K562 (cell line): ENCODE data around the gene ASB7.

ENCODE experiments used
- CTBP1 ChIP-seq: fragments of 450-650 bp; IDR thresholded peaks from 2 replicates; pipeline ENCODE4 v1.6.1; 2016; ENCODE audit warnings: borderline replicate concordance
- CTCF ChIP-seq, 3 experiments: IDR thresholded peaks in 2 of 3; conservative IDR thresholded peaks in 1 of 3; 2 replicates each; pipeline ENCODE4 v1.5.1; 2011 to 2012; ENCODE audit warnings: low read length in 3 of 3, mild to moderate bottlenecking in 3 of 3, control low read depth in 2 of 3, improper control_type of control experiment in 1 of 3, inconsistent platforms in 1 of 3, low read depth in 1 of 3, mixed read lengths in 1 of 3, moderate library complexity in 1 of 3; ENCODE audit not compliant: insufficient read depth in 2 of 3
- E2F8 ChIP-seq: fragments of 450-650 bp; IDR thresholded peaks from 2 replicates; pipeline ENCODE4 v1.7.1; 2018; ENCODE audit warnings: mild to moderate bottlenecking, low read depth; ENCODE audit not compliant: partially characterized antibody
- FOS ChIP-seq: IDR thresholded peaks from 3 replicates; pipeline ENCODE4 v1.6.1; 2011; ENCODE audit not compliant: insufficient read length; ENCODE audit errors: extremely low read depth
- HCFC1 ChIP-seq: IDR thresholded peaks from 2 replicates; pipeline ENCODE4 v1.6.1; 2012; ENCODE audit warnings: low read depth, low read length, improper control_type of control experiment
- KDM1A ChIP-seq, 2 experiments: fragments of 450-650 bp; IDR thresholded peaks; 2 replicates each; pipeline ENCODE4 v1.6.1; 2016; ENCODE audit warnings: mild to moderate bottlenecking in 2 of 2
- POLR2AphosphoS2 ChIP-seq: IDR thresholded peaks from 2 replicates; pipeline ENCODE4 v1.6.1; 2012; ENCODE audit warnings: low read length, improper control_type of control experiment
- TEAD2 ChIP-seq: fragments of 450-650 bp; IDR thresholded peaks from 2 replicates; pipeline ENCODE4 v1.6.1; 2016; ENCODE audit warnings: missing genetic modification characterization, control low read depth, missing compliant biosample characterization
- ZNF174 ChIP-seq: fragments of 250-450 bp; sonication (Bioruptor Pico); IDR thresholded peaks from 2 replicates; pipeline ENCODE4 v1.4.0; 2020; ENCODE audit warnings: mild to moderate bottlenecking

GRCh38 chr15:100588638-100589242, 13.6 kb upstream of the ASB7 start:
- TF ChIP-seq CTCF (IDR thresholded peaks at IDR 0.05 in 2 of 3, conservative IDR thresholded peaks at IDR 0.05 in 1 of 3; ENCODE audit: insufficient read depth in 2 of 3, low read depth in 1 of 3, low read length in 3 of 3) = no peak
- no peak for TF ChIP-seq CTBP1
- no peak for TF ChIP-seq ZNF174 (CRISPR knock-in tag)
- no peak for TF ChIP-seq E2F8
- TF ChIP-seq TEAD2 (tag) = no peak
- no peak for TF ChIP-seq KDM1A (IDR thresholded peaks at IDR 0.05)
- no peak for TF ChIP-seq POLR2AphosphoS2
- no peak for TF ChIP-seq FOS
- no peak for TF ChIP-seq HCFC1
